Measurements from ENCODE around the gene SLC16A8. TPM values are rescaled to one million over a fixed set of nuclear protein-coding genes. Genes with fewer than 3 reads are reported as not detected.

SLC16A8 gene
- polyA plus RNA-seq, 1 donor (not counting 4 experiments of a cell fraction or from before 2014, with no cell fraction given): not detected

- DNase-seq (ENCODE audit: low read depth, low spot score) (no peak), FAIRE-seq (no peak)
- no peaks in the 10 kb centered on the region for H3K4me1 ChIP-seq (ENCODE audit: control insufficient read depth, extremely low read depth, insufficient read depth, low read length)
- no peak overlapping the region for H2AFZ ChIP-seq (ENCODE audit: control insufficient read depth, low read length)
- dilution Hi-C loops (cut with MboI; ENCODE audit: extremely low pct_ligation_motif_present, low sequenced_read_pairs): no loop called here
- no peak overlapping the region for H3K4me3 ChIP-seq (ENCODE audit: control insufficient read depth in 2 of 3, extremely low read depth in 1 of 3, insufficient read depth in 2 of 3, low read depth in 1 of 3, low read length in 3 of 3)
- H3K79me2 ChIP-seq (ENCODE audit: control insufficient read depth, insufficient read depth, low read length): no peaks in the 10 kb centered on the region
- TF ChIP-seq CTCF (optimal IDR thresholded peaks at IDR 0.05 in 1 of 3, IDR thresholded peaks at IDR 0.05 in 1 of 3, conservative IDR thresholded peaks at IDR 0.05 in 1 of 3; ENCODE audit: extremely low read depth in 1 of 3, insufficient read depth in 2 of 3, low read length in 3 of 3) (no peak), EZH2 (IDR thresholded peaks at IDR 0.05; ENCODE audit: low read length) (no peak)
- no peaks in the 10 kb centered on the region for H3K9me1 ChIP-seq (ENCODE audit: control insufficient read depth, extremely low read depth, insufficient read depth, low read length)
- H3K9ac ChIP-seq (ENCODE audit: control insufficient read depth, extremely low read depth, insufficient read depth, low read length): no peak overlapping the region
- H3K4me2 ChIP-seq (ENCODE audit: control insufficient read depth, extremely low read depth, insufficient read depth, low read depth, low read length): no peak overlapping the region
- peaks cover 7% of the 10 kb centered on the region for H3K27me3 ChIP-seq (ENCODE audit: control insufficient read depth, extremely low read depth, insufficient read depth, low read length)
- H3K27ac ChIP-seq (ENCODE audit: control insufficient read depth, insufficient read depth, low read length): no peak overlapping the region
- H4K20me1 ChIP-seq (ENCODE audit: control insufficient read depth, extremely low read depth, insufficient read depth, low read length): no peaks in the 10 kb centered on the region
- no peaks in the 10 kb centered on the region for H3K36me3 ChIP-seq (ENCODE audit: control insufficient read depth in 2 of 2, extremely low read depth in 1 of 2, insufficient read depth in 2 of 2, low read length in 2 of 2)
- H3K9me3 ChIP-seq (ENCODE audit: control insufficient read depth, low read depth, low read length): no peaks in the 10 kb centered on the region
Measured at GRCh38 chr22:38051261-38051660, 32.7 kb downstream of the SLC16A8 start.

- Histone ChIP-seq H3K4me3 (ENCODE audit: control insufficient read depth in 2 of 3, extremely low read depth in 1 of 3, insufficient read depth in 2 of 3, low read depth in 1 of 3, low read length in 3 of 3) (no peak overlapping the region), H3K36me3 (ENCODE audit: control insufficient read depth in 2 of 2, extremely low read depth in 1 of 2, insufficient read depth in 2 of 2, low read length in 2 of 2) (no peaks in the 10 kb centered on the region), H3K9ac (ENCODE audit: control insufficient read depth, extremely low read depth, insufficient read depth, low read length) (no peak overlapping the region), H3K4me2 (ENCODE audit: control insufficient read depth, extremely low read depth, insufficient read depth, low read depth, low read length) (no peak overlapping the region), H3K27ac (ENCODE audit: control insufficient read depth, insufficient read depth, low read length) (no peak overlapping the region), H3K4me1 (ENCODE audit: control insufficient read depth, extremely low read depth, insufficient read depth, low read length) (no peaks in the 10 kb centered on the region), H4K20me1 (ENCODE audit: control insufficient read depth, extremely low read depth, insufficient read depth, low read length) (no peaks in the 10 kb centered on the region), H3K27me3 (ENCODE audit: control insufficient read depth, extremely low read depth, insufficient read depth, low read length) (peaks cover 7% of the 10 kb centered on the region), H3K79me2 (ENCODE audit: control insufficient read depth, insufficient read depth, low read length) (no peaks in the 10 kb centered on the region), H2AFZ (ENCODE audit: control insufficient read depth, low read length) (no peak overlapping the region), H3K9me1 (ENCODE audit: control insufficient read depth, extremely low read depth, insufficient read depth, low read length) (no peaks in the 10 kb centered on the region), H3K9me3 (ENCODE audit: control insufficient read depth, low read depth, low read length) (no peaks in the 10 kb centered on the region)
- TF ChIP-seq EZH2 (IDR thresholded peaks at IDR 0.05; ENCODE audit: low read length) (no peak), CTCF (optimal IDR thresholded peaks at IDR 0.05 in 1 of 3, IDR thresholded peaks at IDR 0.05 in 1 of 3, conservative IDR thresholded peaks at IDR 0.05 in 1 of 3; ENCODE audit: extremely low read depth in 1 of 3, insufficient read depth in 2 of 3, low read length in 3 of 3) (no peak)
- FAIRE-seq (no peak), DNase-seq (ENCODE audit: low read depth, low spot score) (no peak)
- dilution Hi-C loops (cut with MboI; ENCODE audit: extremely low pct_ligation_motif_present, low sequenced_read_pairs): no loop called here
Measured at GRCh38 chr22:38050720-38051119, 33.3 kb downstream of the SLC16A8 start.

Data from keratinocyte (primary cell).